HT-29 (cell line): ENCODE results near the gene PARP14. TPM values are rescaled to one million over a fixed set of nuclear protein-coding genes. Genes with fewer than 3 reads are reported as not detected.
"Not testable (repeated sequence)": the region's sequence is repeated elsewhere in the genome, so short reads cannot be mapped to it uniquely, and the experiment has no call there.

Experiments used
- DNase-seq: peaks from one replicate; pipeline ENCODE4 v3.0.0-alpha.2; 2015; ENCODE audit warnings: low spot score
- total RNA-seq: library from RNA; depleted of rRNA; stranded (reverse); fragments of >200 nt; shearing (Covaris generic); gene quantifications from 2 replicates; pipeline ENCODE4 v1.2.3, GENCODE V29; 2014

PARP14 gene
- total RNA-seq, 1 experiment from 2014 or later = 50.7 TPM

- peak; percentile 93 for DNase-seq
These were observed 1.4 kb upstream of the PARP14 start for GRCh38 chr3:122679085-122679881.

- peak; percentile 70 for DNase-seq
These were observed 661 bp upstream of the PARP14 start for GRCh38 chr3:122679882-122680474.

GRCh38 chr3:122681284-122681973 is 790 bp downstream of the PARP14 start:
- DNase-seq = peak; percentile 48

- DNase-seq = no peak
These were observed 1.4 kb downstream of the PARP14 start for GRCh38 chr3:122681974-122682409.

- peak; percentile 58 for DNase-seq
These were observed 2.3 kb downstream of the PARP14 start for GRCh38 chr3:122682778-122683411.

- no peak for DNase-seq
These were observed 6.7 kb downstream of the PARP14 start for GRCh38 chr3:122687298-122687697.

- DNase-seq = no peak
These were observed 8.4 kb downstream of the PARP14 start for GRCh38 chr3:122688996-122689395.

- no peak for DNase-seq
These were observed 8.9 kb downstream of the PARP14 start for GRCh38 chr3:122689587-122689986.

GRCh38 chr3:122690096-122690495 is 9.5 kb downstream of the PARP14 start:
- DNase-seq = no peak

GRCh38 chr3:122691195-122691594 is 10.6 kb downstream of the PARP14 start:
- DNase-seq = no peak

- DNase-seq = no peak
These were observed 12.0 kb downstream of the PARP14 start for GRCh38 chr3:122692674-122693073.

- DNase-seq = no peak
These were observed 14.3 kb downstream of the PARP14 start for GRCh38 chr3:122694966-122695365.

- DNase-seq = no peak
These were observed 15.4 kb downstream of the PARP14 start for GRCh38 chr3:122695927-122696561.

- DNase-seq = no peak
These were observed 17.4 kb downstream of the PARP14 start for GRCh38 chr3:122697952-122698620.

- DNase-seq = no peak
These were observed 19.6 kb downstream of the PARP14 start for GRCh38 chr3:122700193-122700592.

- DNase-seq = no peak
These were observed 24.7 kb downstream of the PARP14 start for GRCh38 chr3:122705379-122705778.

GRCh38 chr3:122710616-122711251 is 30.1 kb downstream of the PARP14 start:
- not testable (repeated sequence) for DNase-seq

GRCh38 chr3:122714273-122714672 is 33.6 kb downstream of the PARP14 start:
- DNase-seq = no peak

GRCh38 chr3:122716667-122717066 is 36.0 kb downstream of the PARP14 start:
- no peak for DNase-seq

- no peak for DNase-seq
These were observed 38.8 kb downstream of the PARP14 start for GRCh38 chr3:122719273-122719921.
